ENCODE data around the gene MTA3.

DNA sequence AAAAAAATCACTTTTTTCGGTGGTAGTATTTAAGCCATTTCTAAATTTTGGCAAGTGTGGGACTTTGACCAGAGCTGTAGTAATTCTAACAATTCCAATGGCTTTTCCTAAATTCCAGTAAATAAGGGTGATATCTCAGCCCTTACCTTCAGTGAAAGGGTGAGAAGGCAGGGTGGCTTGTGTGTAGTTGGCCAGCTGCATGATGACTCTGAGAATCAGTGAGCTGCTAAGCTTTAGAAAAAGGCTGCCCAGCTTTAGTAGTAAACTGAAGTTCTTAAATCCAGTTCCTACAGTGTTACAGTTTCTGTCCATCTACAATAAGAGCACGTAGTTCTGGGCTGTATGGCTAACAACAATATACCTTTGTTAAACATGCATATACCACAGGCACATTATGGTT lies 153.5 kb downstream of the MTA3 start:
- TF ChIP-seq POLR2A (IDR thresholded peaks at IDR 0.05): no peak
- TF ChIP-seq, protein P1, sequence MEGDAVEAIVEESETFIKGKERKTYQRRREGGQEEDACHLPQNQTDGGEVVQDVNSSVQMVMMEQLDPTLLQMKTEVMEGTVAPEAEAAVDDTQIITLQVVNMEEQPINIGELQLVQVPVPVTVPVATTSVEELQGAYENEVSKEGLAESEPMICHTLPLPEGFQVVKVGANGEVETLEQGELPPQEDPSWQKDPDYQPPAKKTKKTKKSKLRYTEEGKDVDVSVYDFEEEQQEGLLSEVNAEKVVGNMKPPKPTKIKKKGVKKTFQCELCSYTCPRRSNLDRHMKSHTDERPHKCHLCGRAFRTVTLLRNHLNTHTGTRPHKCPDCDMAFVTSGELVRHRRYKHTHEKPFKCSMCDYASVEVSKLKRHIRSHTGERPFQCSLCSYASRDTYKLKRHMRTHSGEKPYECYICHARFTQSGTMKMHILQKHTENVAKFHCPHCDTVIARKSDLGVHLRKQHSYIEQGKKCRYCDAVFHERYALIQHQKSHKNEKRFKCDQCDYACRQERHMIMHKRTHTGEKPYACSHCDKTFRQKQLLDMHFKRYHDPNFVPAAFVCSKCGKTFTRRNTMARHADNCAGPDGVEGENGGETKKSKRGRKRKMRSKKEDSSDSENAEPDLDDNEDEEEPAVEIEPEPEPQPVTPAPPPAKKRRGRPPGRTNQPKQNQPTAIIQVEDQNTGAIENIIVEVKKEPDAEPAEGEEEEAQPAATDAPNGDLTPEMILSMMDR (IDR thresholded peaks at IDR 0.05 in 8 of 11, conservative IDR thresholded peaks at IDR 0.05 in 3 of 11): no peak
